MM.1S (cell line): ENCODE data around the gene CSRNP3.

Experiments used
- DNase-seq: peaks from one replicate; pipeline ENCODE4 v3.0.0-alpha.2; 2015
- H2AFZ ChIP-seq: fragments of 300-600 bp; sonication (generic); 2 replicates; pipeline ENCODE4 v1.6.0; 2016; ENCODE audit warnings: antibody characterized with exemption, low read length
- H3F3A ChIP-seq: fragments of 300-600 bp; sonication (generic); 2 replicates; pipeline ENCODE4 v1.6.1; 2016; ENCODE audit warnings: mild to moderate bottlenecking, antibody characterized with exemption, low read length, moderate library complexity, mixed read lengths; ENCODE audit not compliant: insufficient read depth
- H3K27ac ChIP-seq: fragments of 300-600 bp; sonication (generic); 2 replicates; pipeline ENCODE4 v1.5.1; 2016; ENCODE audit warnings: mild to moderate bottlenecking, low read length
- H3K27me3 ChIP-seq: fragments of 300-600 bp; sonication (generic); replicated peaks from 2 replicates; pipeline ENCODE4 v1.6.0; 2016; ENCODE audit warnings: low read length; ENCODE audit not compliant: insufficient read depth
- H3K36me3 ChIP-seq: fragments of 300-600 bp; sonication (generic); replicated peaks from 2 replicates; pipeline ENCODE4 v1.6.1; 2016; ENCODE audit warnings: mild to moderate bottlenecking, low read length, mixed read lengths; ENCODE audit not compliant: insufficient read depth
- H3K4me1 ChIP-seq: fragments of 300-600 bp; sonication (generic); 2 replicates; pipeline ENCODE4 v1.6.1; 2016; ENCODE audit warnings: low read length, mixed read lengths
- H3K4me2 ChIP-seq: fragments of 300-600 bp; sonication (generic); 2 replicates; pipeline ENCODE4 v1.6.0; 2016; ENCODE audit warnings: low read depth, low read length
- H3K4me3 ChIP-seq: fragments of 300-600 bp; sonication (generic); 2 replicates; pipeline ENCODE4 v1.5.1; 2016; ENCODE audit warnings: low read length, mixed read lengths
- H3K79me2 ChIP-seq: fragments of 300-600 bp; sonication (generic); 2 replicates; pipeline ENCODE4 v1.6.1; 2016; ENCODE audit warnings: mixed run types, low read length, mixed read lengths
- H3K9ac ChIP-seq: fragments of 300-600 bp; sonication (generic); 2 replicates; pipeline ENCODE4 v1.6.1; 2016; ENCODE audit warnings: low read length, mixed read lengths
- H3K9me2 ChIP-seq: fragments of 300-600 bp; sonication (generic); replicated peaks from 2 replicates; pipeline ENCODE4 v1.6.1; 2016; ENCODE audit warnings: mild to moderate bottlenecking, low read length, mixed read lengths; ENCODE audit not compliant: insufficient read depth
- H3K9me3 ChIP-seq: fragments of 300-600 bp; sonication (generic); replicated peaks from 2 replicates; pipeline ENCODE4 v1.6.1; 2016; ENCODE audit warnings: mild to moderate bottlenecking, low read length, mixed read lengths; ENCODE audit not compliant: insufficient read depth
- H4K20me1 ChIP-seq: fragments of 300-600 bp; sonication (generic); 2 replicates; pipeline ENCODE4 v1.6.1; 2016; ENCODE audit warnings: mild to moderate bottlenecking, low read length, moderate library complexity, mixed read lengths; ENCODE audit not compliant: insufficient read depth
- CTCF ChIP-seq: fragments of 300-600 bp; sonication (generic); IDR thresholded peaks from 2 replicates; pipeline ENCODE4 v1.5.1; 2016; ENCODE audit warnings: antibody characterized with exemption, low read length, mixed read lengths
- EZH2 ChIP-seq: fragments of 300-600 bp; sonication (generic); optimal IDR thresholded peaks from 2 replicates; pipeline ENCODE3; 2017; ENCODE audit warnings: low read depth, mild to moderate bottlenecking, antibody characterized with exemption, low read length, mixed read lengths
- EZH2phosphoT487 ChIP-seq: fragments of 300-600 bp; sonication (generic); IDR thresholded peaks from 2 replicates; pipeline ENCODE4 v1.6.1; 2018; ENCODE audit warnings: antibody characterized with exemption, low read length

CSRNP3 gene

GRCh38 chr2:165435611-165436010, 33.9 kb upstream of the CSRNP3 start:
- no peaks in the 10 kb centered on the region for H3K9me2 ChIP-seq
- no peaks in the 10 kb centered on the region for H3K79me2 ChIP-seq
- no peak overlapping the region for H3K9ac ChIP-seq
- no peak for DNase-seq
- peaks cover 3% of the 10 kb centered on the region; the same call in 1 of the 2 replicates for H3F3A ChIP-seq
- peaks cover 5% of the 10 kb centered on the region for H3K4me1 ChIP-seq
- H3K27me3 ChIP-seq = no peaks in the 10 kb centered on the region
- H4K20me1 ChIP-seq = no peaks in the 10 kb centered on the region
- no peak overlapping the region for H3K4me3 ChIP-seq
- TF ChIP-seq EZH2 (no peak), EZH2phosphoT487 (no peak), CTCF (no peak)
- H3K4me2 ChIP-seq = no peak overlapping the region
- H3K9me3 ChIP-seq = no peaks in the 10 kb centered on the region
- no peak overlapping the region for H3K27ac ChIP-seq
- H3K36me3 ChIP-seq = no peaks in the 10 kb centered on the region
- H2AFZ ChIP-seq = no peak overlapping the region

GRCh38 chr2:165436559-165436958, 32.9 kb upstream of the CSRNP3 start:
- H3K9ac ChIP-seq = no peak overlapping the region
- peak; percentile 88 for DNase-seq
- H3K4me3 ChIP-seq = no peak overlapping the region
- no peak for TF ChIP-seq EZH2
- no peak for TF ChIP-seq CTCF
- TF ChIP-seq EZH2phosphoT487 = no peak
- no peaks in the 10 kb centered on the region for H3K9me2 ChIP-seq
- no peaks in the 10 kb centered on the region for H3K79me2 ChIP-seq
- peaks cover 5% of the 10 kb centered on the region for H3K4me1 ChIP-seq
- H3K9me3 ChIP-seq = no peaks in the 10 kb centered on the region
- H4K20me1 ChIP-seq = no peaks in the 10 kb centered on the region
- no peaks in the 10 kb centered on the region for H3K27me3 ChIP-seq
- no peaks in the 10 kb centered on the region for H3K36me3 ChIP-seq
- H3F3A ChIP-seq = peaks cover 3% of the 10 kb centered on the region; the same call in 1 of the 2 replicates
- no peak overlapping the region for H3K27ac ChIP-seq
- no peak overlapping the region for H2AFZ ChIP-seq
- H3K4me2 ChIP-seq = peak overlapping the region; percentile 54; the same call in 1 of the 2 replicates

GRCh38 chr2:165440367-165440766, 29.1 kb upstream of the CSRNP3 start:
- Histone ChIP-seq H4K20me1 (no peaks in the 10 kb centered on the region), H3K4me2 (no peak overlapping the region), H3K27ac (no peak overlapping the region), H3K9me2 (no peaks in the 10 kb centered on the region), H3K79me2 (no peaks in the 10 kb centered on the region), H3K9ac (no peak overlapping the region), H2AFZ (no peak overlapping the region), H3K9me3 (no peaks in the 10 kb centered on the region), H3F3A (peaks cover 3% of the 10 kb centered on the region; the same call in 1 of the 2 replicates), H3K4me3 (no peak overlapping the region), H3K4me1 (peaks cover 5% of the 10 kb centered on the region), H3K27me3 (no peaks in the 10 kb centered on the region), H3K36me3 (no peaks in the 10 kb centered on the region)
- DNase-seq = no peak
- TF ChIP-seq EZH2 (no peak), CTCF (no peak)
